ENCODE results near the gene ACOT7.
"Not testable (repeated sequence)": the region's sequence is repeated elsewhere in the genome, so short reads cannot be mapped to it uniquely, and the experiment has no call there.

Gene ACOT7

DNA sequence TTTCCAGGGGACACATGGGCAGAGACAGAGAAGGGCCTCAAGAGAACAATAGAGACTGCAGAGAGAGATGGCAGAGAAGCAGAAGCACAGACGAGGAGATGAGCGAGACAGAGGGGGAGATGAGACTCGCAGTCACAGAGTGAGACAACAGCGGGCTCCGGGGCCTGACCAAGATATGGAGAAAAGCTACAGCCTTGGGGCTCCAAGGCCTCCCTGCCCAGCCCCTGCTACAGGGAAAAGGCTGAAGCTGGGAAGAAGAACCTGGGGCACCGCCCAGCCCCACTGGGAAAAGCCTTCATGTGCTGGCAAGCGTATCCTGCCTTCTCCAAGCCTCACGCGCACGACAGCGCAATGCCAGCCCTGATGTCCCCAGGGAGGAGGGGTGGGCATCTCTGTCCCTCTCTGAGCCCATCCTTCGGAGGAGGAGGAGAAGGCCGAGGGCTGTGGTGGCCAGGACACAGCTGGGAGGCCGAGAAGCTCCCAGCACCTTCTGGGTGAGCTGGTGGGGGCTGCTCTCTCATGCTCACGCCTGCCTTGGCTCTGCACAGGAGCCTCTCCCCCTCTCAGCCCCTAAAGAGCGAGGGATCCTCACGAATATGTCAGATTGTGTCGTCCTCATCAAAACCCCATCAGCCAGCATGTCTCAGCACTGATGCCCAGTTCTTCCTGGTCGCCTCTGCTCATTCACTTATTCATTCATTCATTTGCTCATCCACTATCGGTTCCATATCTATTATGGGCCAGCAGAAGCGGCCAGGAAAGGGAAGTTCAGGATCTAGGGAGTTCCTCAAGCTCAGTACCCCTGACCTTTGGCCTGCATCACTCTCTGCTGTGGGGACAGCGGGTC, 56.6 kb downstream of the ACOT7 start:
- DNase-seq = no peak

DNA sequence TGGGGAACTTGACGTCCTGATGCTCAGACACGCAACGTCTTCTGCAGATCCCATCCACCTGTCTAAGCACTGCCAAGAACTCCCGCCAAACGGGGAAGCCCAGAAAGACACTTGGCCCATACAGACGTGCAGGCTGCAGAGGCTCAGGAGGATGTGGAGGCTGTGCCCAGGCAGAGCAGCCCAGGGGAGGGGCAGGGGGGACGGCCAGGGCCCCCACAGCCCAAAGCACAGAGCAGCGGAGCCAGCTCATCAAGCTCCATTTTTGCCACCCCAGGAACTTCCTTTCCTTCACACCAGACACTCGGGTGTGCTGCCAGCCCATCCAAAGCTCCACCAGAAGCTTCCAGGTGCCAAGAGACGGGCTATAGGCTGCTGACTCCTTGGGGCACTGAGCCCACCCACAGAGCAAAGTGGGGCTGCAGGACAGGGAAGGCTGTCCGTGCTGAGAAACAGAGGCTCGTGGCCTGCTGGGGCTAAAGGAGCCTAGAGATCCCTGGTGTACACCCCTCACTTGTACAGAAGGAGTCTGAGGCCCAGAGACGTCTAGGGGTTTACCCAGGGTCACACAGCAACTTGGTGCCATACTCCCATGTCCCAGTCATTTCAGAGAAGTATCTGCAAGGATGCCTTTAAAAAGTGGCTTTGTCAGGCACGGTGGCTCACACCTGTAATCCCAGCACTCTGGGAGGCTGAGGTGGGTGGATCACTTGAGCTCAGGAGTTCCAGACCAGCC, 59.1 kb downstream of the ACOT7 start:
- no peak for DNase-seq

DNA sequence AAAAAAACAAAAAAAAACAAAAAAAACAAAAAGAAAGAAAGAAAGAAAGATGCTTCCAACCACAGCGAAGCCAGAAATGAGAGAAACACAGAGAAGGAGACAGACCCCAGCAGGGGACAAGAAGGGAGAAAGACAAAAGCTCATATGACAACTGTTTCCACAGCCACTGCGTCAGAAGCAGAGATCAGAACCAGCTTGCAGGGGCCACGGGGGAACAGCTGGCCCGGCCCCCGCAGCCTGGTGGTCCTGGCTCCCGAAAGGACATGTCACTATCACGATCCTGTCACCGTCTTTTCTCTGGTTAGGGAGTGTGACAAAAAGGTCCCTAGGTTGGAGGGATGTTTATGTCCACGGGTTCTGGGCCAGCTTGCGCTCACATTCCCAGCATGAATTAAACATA, 60.7 kb downstream of the ACOT7 start:
- DNase-seq = no peak

DNA sequence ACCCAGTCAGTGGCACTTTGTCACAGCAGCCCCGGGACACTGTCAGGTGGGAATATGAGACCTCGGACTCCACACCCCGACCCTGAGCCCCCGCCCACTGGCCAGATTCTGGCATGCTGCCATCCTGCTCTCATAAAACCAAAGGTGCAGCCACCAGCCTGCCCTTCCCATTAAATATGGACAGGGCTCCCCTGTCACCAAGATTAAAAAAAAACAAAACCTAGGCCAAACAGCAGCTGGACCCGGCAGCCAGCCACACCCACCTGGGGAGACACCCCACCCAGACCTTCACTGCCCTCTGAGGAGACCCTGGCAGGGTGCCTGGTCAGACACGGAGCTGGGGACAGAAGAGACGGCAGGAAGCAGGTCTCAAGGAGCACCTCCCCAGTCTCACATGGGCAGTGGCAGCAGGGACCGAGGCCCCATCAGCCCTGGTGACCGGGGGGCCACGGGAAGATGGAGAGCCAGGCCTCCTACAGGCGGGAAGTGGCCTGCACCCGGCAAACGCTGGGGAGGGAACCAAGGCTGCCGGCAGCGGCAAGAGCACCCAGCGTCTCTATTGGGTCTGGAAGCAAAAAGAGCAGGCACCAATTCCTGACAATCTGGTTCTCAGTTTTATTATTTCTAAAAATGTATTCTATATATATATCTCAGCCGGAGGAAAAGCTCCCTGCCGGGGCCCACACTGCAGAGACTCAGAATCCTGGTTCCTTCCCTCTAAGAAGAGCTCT, 61.9 kb downstream of the ACOT7 start:
- DNase-seq = no peak

DNA sequence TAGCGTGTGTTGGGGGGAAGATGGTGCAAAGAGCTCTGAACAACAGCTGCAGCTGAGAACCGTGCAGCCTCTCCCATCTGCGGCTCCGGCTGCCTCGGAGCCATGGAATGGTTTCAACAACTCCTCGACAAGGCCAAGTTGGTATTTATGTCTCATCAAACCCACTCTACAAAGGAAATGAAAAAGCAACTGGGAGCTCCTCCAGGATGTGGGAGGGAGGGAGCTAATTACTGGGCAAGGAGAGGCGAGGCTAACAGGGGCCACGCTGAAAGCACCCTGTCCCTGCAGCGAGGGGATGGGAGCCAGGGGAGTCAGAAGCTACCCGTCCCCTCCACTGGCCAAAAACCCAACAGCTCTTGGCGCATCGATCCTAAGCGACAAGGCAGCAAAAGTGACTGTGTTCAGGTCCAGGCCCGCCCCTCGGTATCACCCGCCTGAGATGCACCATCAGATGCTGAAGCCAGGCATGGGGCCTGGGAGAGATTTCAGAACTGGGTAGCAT, 63.1 kb downstream of the ACOT7 start:
- no peak for DNase-seq

DNA sequence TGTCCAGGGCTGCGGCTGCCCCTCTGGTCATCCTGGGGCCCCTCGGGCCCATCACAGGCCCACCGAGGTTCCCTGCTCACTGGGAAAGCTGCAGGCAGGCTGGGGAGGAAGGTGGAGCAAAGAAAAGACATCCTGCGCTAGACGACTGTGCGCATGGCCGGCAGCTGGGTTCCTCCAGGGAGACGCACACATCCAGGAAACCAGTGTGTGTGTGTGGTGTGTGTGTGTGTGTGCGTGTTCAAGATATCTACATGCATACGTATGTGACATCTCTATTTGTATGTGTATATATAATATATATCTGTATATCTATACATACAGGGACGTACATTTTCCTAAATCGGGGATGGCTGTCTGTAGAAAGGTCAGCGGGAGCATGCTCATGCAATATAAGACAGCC, 63.7 kb downstream of the ACOT7 start:
- DNase-seq = no peak

DNA sequence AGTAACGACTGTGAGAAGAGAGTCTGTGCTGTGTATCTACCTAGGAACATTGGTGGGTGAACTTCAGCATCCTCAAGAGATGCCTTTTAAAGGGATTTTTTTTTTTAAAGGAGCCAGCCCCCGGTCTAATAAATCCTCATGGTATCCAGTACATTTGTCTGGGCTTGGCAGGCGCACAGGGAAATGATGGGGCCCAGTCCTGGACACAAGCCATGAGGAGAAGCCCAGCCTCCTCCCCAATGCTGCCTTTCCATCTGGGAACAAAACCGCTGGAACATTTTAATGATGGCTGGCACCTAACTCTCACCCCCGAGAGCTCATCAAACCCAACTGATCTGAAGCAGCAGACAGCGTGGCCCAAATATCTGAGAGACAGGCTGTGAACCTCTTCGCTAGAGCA, 64.2 kb downstream of the ACOT7 start:
- DNase-seq = no peak

DNA sequence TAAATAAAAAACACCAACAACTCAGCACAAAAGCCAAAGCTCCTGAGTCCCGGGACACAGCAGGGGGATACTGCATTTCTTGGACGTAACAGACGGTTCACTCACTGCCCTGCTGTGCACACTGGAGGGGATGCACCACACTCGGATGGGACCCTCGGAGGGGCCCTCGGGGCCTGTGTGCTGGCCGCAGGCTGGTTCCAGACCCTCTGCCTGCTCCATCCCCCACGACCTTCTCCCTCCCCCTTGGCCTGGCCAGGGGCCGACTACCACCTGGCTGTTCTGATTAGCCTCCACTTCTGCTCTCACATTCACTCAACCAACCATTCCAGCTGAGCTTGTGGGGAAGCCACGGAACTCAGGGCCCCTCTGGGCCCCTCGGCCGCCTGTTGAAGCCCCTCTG, 64.9 kb downstream of the ACOT7 start:
- DNase-seq = no peak

DNA sequence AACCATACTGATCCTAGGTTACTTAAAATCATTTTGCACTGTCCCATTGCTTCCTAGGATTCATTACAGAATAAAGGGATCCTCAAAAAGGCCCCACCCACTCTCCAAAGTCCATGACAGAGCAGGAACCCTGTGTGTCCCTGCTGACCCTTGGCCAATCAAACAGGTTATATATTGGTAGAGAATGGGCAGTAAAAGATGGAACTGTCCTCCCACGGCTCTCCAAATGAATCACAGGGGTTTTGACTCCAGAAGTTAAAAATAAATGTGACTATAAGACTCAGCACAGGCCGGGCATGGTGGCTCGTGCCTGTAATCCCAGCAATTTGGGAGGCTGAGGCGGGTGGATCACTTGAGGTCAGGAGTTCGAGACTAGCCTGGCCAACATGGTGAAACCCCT, 65.5 kb downstream of the ACOT7 start:
- no peak for DNase-seq

DNA sequence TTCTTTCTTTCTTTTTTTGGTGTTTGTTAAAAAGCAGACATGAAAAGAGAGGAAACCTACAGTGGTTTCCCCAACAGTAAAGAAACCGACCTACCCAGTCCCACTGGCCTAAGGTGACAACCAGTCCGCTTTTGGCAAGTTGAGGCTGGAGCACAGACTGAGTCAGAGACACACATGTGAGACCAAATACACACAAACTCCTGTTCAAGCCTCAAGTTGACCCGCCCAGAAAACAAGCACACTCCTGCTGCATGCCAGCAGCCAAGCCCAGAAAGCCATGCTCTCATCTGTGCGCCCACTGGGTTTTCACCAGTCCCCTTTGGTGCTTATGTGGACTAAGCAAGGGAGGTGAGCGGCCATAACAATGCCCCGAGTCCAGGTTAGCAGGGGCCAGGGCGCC, 68.1 kb downstream of the ACOT7 start:
- no peak for DNase-seq

DNA sequence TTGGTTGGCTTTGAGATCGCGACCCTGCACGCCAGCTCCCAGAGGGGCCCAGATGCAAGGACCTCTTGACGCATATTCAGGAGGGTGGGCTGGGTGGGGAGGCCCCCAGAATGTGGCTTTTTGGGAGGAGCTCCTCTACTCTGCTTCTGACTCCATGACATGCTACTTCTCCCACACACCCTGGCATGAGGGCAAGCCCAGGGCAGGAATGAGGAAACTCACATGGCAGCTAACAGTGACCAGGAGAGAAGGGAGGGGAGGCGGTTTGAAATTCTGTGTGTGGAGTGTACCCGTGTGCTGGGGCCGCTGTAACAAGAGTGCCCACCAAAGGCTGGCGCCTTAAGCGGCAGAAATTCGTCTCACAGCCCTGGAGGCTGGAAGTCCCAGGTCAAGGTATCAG, 71.4 kb downstream of the ACOT7 start:
- DNase-seq = no peak

DNA sequence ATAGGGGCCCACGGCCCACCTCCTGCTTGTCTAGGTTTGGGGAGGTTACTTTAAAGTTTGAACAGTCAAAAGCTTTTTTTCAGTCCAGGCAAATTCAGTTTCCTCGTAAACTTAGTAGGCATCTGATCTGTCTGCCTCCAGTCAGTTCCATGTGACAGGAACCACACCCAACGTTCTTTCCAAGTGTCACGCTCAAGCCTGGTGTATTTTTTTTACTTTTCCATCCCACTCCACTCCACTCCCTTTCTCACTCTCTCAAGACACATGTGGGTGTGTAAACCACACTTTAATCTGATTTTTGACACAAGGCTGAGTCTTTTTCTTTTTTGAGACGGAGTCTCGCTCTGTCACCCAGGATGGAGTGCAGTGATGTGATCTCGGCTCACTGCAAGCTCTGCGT, 72.4 kb downstream of the ACOT7 start:
- no peak for DNase-seq

DNA sequence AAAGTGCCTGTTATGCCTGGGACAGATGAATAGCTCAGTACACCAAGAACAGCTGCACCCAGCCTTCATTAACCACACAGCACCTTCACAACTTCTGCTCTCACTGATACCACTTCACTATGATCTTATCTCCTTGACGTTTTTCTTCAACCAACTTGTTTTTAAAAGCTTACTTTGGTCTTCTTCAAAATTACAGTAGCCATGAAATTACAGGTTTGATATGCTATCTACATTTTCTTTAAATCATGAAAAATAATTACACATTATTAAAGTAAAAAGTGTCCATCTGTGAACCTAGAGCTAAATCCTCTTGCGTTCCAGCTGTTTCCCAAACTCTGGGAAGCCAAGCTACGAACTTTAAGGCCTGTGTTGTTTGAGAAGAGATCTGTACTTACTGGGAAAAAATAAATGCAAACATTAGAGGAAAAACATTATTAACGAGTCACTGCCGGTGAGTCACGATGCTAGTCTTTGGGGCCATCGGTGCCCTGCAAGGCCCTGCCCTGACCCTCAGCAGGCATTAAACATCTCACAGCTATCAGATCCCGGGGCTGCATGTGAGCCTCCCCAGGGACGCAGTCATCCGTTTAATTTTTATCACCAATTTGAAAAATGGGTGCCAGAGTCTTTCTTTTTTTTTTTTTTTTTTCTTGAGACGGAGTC, 76.3 kb downstream of the ACOT7 start:
- DNase-seq = no peak

DNA sequence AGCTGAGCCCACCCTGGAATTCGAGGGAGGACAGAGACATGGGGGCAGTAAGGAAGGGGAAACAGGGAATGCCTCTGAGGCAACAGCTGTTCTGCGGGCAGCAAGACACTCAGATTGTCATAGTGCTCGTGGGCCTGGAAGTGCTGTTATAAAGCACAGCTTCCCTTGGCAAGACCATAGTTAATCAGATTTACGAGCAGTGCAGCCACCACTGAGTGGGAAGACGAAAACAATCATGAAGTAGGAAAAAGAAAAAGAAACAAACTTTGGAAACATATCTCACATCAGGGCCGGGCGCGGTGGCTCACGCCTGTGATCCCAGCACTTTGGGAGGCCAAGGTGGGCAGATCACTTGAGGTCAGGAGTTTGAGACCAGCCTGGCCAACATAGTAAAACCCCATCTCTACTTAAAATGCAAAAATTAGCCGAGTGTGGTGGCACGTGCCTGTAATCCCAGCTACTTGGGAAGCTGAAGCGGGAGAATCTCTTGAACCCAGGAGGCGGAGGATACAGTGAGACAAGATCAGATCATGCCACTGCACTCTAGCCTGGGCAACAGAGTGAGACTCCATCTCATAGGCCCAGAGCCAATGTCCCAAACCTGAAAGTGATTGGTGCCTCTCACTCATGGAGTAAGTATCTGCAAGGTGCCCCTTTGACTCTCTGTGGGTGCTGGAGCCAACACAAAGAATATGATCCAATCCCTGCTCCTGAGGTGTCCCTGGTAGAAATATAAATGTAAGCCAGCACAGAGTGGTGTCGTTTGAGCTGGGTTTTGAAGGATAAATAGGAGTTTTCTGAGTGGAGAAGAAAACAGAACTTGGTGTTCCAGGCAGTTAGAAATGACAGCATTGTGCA, 77.1 kb downstream of the ACOT7 start:
- DNase-seq = no peak

DNA sequence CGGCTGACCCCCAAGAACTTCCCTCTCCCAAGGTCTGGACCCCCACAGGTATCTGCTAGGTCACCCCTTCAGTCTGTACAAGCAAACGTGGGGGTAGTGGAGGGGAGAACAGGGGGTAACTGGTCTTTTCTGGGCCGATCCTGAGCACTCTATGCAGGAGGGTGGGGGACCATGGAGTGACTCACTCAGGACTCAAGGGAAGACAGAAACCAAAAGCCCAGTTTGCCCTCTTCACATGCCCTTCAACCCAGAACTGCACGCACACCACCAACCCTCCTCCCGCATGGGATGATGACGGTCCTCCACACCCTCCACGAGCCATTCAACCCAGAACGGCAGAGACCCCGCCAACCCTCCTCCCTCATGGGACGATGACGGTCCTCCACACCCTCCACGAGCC, 79.1 kb downstream of the ACOT7 start:
- DNase-seq = no peak

DNA sequence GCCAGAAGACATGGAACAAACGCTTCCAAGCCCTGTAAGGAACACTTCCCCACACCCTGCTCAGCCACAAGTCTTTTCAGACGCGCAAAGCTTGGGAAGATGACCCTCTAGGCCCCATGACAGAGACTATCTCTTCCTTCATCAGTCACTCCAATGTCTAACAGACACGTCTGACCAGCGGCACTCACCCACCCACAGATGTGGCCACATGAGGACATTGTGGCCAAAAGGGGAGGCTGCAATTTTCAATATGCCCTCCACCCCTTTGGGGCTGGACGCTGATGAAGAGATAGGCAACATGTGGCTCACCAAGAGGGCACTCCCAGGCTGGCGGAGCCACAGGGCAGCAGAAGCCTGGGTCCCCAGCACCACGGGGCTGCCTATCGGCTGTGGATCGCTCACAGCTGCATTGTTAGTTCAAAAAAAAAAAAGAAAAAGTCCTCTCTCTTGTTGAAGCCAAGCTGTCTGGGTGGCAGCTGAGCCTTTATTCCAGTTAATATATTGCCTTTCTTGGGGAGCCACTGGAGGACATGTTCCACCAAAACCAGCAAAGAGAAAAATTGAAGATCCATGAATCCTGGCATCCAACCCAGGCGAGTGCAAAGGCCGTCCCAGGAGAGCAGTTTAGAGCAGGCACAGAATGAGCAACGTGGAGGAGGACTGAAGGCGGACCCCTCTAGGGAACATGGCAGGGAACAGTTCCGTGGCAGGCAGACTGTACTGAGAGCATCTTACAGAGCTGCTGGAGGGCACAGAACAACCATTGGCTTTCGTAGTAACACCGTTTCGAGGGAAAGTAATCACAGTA, 80.0 kb downstream of the ACOT7 start:
- DNase-seq = no peak

DNA sequence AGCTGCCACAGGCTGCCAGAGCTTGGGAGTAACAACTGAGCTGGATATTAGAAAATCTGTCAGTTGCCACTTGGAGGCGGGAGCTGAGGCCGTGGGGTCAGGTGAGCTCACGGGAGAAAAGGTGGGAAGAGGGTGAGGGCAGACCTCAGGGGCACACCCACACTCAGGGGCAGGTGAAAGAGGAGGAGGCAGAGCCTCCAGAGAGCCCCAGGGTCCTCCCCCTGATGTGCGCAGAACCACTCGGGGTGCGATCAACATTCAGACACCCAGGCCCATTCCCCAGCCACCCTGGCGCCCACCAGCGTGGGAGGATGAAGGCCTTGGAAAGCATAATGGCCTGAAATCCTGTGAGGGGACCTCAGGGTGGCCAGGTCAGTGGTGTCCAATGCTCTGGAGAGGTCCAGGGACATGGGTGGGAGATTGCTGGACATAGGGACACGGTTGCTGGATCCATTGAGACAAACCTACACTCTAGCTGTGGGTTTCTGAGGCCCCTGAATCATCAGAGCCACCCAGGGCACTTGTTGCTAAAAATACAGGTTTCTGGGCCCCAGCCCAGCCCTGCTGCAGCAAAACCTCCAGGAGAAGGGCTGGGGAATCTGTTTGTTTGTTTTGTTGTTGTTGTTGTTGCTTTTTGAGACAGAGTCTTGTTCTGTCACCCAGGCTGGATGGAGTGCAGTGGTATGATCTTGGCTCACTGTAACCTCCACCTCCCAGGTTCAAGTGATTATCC, 83.3 kb downstream of the ACOT7 start:
- no peak for DNase-seq

DNA sequence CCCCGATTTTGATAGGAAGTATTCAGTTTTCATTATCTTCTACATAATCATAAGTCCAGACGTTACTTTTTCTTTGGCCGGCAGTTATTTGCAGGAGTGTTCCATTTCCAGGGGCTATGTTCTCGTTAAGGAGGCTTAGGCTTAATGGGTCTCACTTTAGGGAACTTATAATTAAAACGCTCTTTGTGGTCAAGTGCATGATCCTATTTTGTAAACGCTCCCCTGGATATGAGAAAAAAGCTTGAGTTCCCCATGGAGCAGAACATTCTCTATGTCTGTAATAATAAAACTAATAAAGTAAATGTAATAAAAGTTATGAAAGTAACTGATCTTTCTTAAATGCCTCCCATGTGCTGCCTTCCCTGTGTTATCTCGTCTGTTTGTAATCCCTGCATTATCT, 84.0 kb downstream of the ACOT7 start:
- no peak for DNase-seq

DNA sequence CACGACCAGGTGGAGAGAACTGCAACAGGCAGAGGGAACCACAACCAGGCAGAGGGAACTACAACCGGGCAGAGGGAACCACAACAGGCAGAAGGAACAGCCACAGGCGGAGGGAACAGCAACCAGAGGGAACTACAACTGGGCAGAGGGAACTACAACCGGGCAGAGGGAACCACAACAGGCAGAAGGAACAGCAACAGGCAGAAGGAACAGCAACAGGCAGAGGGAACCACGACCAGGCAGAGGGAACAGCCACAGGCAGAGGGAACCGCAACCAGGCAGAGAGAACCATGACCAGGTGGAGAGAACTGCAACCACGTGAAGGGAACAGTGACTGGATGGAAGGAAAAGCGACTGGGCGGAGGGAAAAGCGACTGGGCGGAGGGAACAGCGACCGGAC, 85.1 kb downstream of the ACOT7 start:
- DNase-seq = no peak

DNA sequence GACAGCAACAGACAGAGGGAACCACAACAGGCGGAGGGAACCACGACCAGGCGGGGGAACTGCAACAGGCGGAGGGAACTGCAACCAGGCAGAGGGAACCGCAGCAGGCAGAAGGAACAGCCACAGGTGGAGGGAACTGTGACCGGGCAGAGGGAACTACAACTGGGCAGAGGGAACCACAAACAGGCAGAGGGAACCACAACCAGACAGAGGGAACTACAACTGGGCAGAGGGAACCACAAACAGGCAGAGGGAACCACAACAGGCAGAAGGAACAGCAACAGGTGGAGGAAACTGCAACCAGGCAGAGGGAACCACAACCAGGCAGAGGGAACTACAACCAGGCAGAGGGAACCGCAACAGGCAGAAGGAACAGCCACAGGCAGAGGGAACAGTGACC, 85.9 kb downstream of the ACOT7 start:
- DNase-seq = not testable (repeated sequence)

Measured in CD4-positive, alpha-beta T cell treated with Interleukin-1 beta for 1 hour (primary cell).